NCI-H1105 (cell line): ENCODE data around the gene TP53I13.

Experiments used
- DNase-seq: peaks from one replicate; lab custom pipeline; 2025; lab: John Stamatoyannopoulos, UW

Gene TP53I13

GRCh38 chr17:29593591-29594518, 25.4 kb downstream of the TP53I13 start:
- DNase-seq, result no peak

GRCh38 chr17:29594519-29595090, 26.1 kb downstream of the TP53I13 start:
- no peak for DNase-seq

- no peak for DNase-seq
Observed at GRCh38 chr17:29595107-29595942, 26.8 kb downstream of the TP53I13 start.

GRCh38 chr17:29595943-29596774, 27.7 kb downstream of the TP53I13 start:
- no peak for DNase-seq

- DNase-seq, result no peak
Observed at GRCh38 chr17:29596811-29597210, 28.3 kb downstream of the TP53I13 start.

- DNase-seq, result no peak
Observed at GRCh38 chr17:29597361-29598172, 29.1 kb downstream of the TP53I13 start.

GRCh38 chr17:29603109-29603674, 34.7 kb downstream of the TP53I13 start:
- DNase-seq, result no peak

GRCh38 chr17:29607557-29608195, 39.2 kb downstream of the TP53I13 start:
- DNase-seq, result no peak

GRCh38 chr17:29608986-29609385, 40.5 kb downstream of the TP53I13 start:
- DNase-seq, result no peak

GRCh38 chr17:29610395-29610794, 41.9 kb downstream of the TP53I13 start:
- DNase-seq, result no peak

GRCh38 chr17:29611351-29612093, 43.0 kb downstream of the TP53I13 start:
- DNase-seq, result no peak

- DNase-seq, result no peak
Observed at GRCh38 chr17:29612094-29612403, 43.5 kb downstream of the TP53I13 start.

GRCh38 chr17:29612404-29613280, 44.1 kb downstream of the TP53I13 start:
- no peak for DNase-seq

GRCh38 chr17:29613352-29613837, 44.9 kb downstream of the TP53I13 start:
- no peak for DNase-seq

GRCh38 chr17:29613856-29614255, 45.4 kb downstream of the TP53I13 start:
- DNase-seq, result no peak

- DNase-seq, result no peak
Observed at GRCh38 chr17:29614349-29615047, 46.0 kb downstream of the TP53I13 start.

GRCh38 chr17:29615048-29615385, 46.5 kb downstream of the TP53I13 start:
- DNase-seq, result no peak
